GM12891 (cell line): ENCODE measurements around the gene KHDC1.

Experiments used
- PAX5 ChIP-seq: IDR thresholded peaks from 2 replicates; pipeline ENCODE4 v1.6.1; 2011; ENCODE audit warnings: low read length, moderate library complexity, mild to moderate bottlenecking; ENCODE audit not compliant: insufficient read depth, severe bottlenecking
- POLR2A ChIP-seq: IDR thresholded peaks from 2 replicates; pipeline ENCODE4 v1.6.1; 2011; ENCODE audit warnings: low read depth, low read length, control low read depth
- TAF1 ChIP-seq: IDR thresholded peaks from 2 replicates; pipeline ENCODE4 v1.6.1; 2011; ENCODE audit warnings: low read depth, low read length, control low read depth

GRCh38 chr6:73264446-73264845 lies 1.4 kb upstream of the KHDC1 start:
- no peak for TF ChIP-seq POLR2A
- no peak for TF ChIP-seq PAX5
- TF ChIP-seq TAF1: no peak
